Measurements from ENCODE around the gene KCNC4. TPM values are rescaled to one million over a fixed set of nuclear protein-coding genes. Genes with fewer than 3 reads are reported as not detected.

Gene KCNC4
- total and polyA plus RNA-seq, 2 experiments from 2014 or later, result 8.9 to 12.1 TPM

DNA sequence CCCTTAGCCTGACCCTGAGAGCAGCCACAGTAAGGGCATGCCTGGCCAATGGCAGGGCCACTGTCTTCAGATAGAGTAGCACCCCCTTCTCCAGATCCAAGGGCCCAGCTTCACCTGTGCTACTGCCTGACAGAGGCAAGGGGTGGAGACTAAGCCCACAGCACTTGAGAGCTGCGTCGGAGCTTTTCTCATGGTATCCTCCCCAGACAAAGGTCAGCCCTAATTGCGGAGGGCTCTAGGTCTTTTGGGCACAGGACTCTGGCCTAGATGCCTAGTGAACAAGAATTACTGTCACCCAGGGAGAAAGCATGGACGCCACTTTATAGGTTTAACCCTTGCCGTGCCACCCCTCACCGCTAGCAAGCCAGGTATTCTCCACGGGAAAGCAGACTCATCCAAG, 15.1 kb downstream of the KCNC4 start:
- Histone ChIP-seq H3F3A (ENCODE audit: insufficient read depth) (no peaks in the 10 kb centered on the region), H3K79me2 (ENCODE audit: insufficient read depth) (peaks cover 40% of the 10 kb centered on the region), H2AFZ (no peak overlapping the region), H4K20me1 (ENCODE audit: insufficient read depth) (no peaks in the 10 kb centered on the region), H3K9me2 (ENCODE audit: insufficient read depth) (no peaks in the 10 kb centered on the region), H3K4me3 (no peak overlapping the region), H3K9me3 (ENCODE audit: low read depth) (no peaks in the 10 kb centered on the region), H3K27ac (no peak overlapping the region), H3K4me2 (ENCODE audit: unreplicated experiment) (no peak overlapping the region), H3K9ac (no peak overlapping the region), H3K27me3 (replicated peaks; ENCODE audit: insufficient read depth) (no peaks in the 10 kb centered on the region), H3K4me1 (ENCODE audit: insufficient read depth) (no peaks in the 10 kb centered on the region), H3K36me3 (ENCODE audit: low read depth) (no peaks in the 10 kb centered on the region)
- in situ Hi-C loops (cut with MboI), result no loop called here
- DNase-seq, result no peak
- 54 to 73% methylated on average over 6 to 7 of the region's 7 CpGs for WGBS, 2 experiments (ENCODE audit: low coverage in 1 of 2, low lambda C conversion rate in 2 of 2, missing lambda C conversion rate in 2 of 2)
- TF ChIP-seq EZH2phosphoT487 (IDR thresholded peaks at IDR 0.05; ENCODE audit: insufficient read depth, low read depth) (no peak), EZH2 (IDR thresholded peaks at IDR 0.05; ENCODE audit: insufficient read depth, poor library complexity, severe bottlenecking) (no peak)

DNA sequence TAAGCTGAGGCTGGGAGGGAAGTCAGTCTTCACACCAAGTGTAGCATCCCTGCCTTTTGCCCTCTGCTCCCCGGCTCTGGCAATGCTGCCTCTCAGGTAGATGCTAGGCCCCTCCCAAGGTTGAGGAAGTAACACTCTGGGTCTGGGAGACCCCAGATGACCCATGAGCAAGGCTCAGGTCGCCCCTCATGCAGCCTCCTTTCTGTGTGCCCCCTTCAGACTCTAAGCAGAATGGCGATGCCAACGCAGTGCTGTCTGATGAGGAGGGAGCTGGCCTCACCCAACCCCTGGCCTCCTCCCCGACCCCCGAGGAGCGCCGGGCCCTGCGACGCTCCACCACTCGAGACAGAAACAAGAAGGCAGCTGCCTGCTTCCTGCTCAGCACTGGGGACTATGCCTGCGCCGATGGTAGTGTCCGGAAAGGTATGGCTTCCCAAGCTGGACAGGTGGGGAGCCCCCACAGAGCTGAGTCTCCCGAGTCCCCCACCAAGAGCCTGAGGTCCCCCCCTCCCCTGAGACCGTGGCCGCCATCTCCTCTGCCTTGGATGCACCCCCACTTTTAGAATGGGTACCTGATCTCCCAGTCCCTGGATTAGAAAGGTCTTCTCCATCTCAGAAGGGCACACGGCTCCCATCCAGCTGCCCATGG, 15.8 kb downstream of the KCNC4 start:
- peaks cover 35% of the 10 kb centered on the region for H3K79me2 ChIP-seq (ENCODE audit: insufficient read depth)
- H3F3A ChIP-seq (ENCODE audit: insufficient read depth), result no peaks in the 10 kb centered on the region
- H3K27ac ChIP-seq, result no peak overlapping the region
- no peaks in the 10 kb centered on the region for H3K36me3 ChIP-seq (ENCODE audit: low read depth)
- H3K4me2 ChIP-seq (ENCODE audit: unreplicated experiment), result no peak overlapping the region
- no peak for DNase-seq
- no peak overlapping the region for H3K9ac ChIP-seq
- in situ Hi-C loops (cut with MboI), result no loop called here
- H3K4me3 ChIP-seq, result no peak overlapping the region
- H3K27me3 ChIP-seq (replicated peaks; ENCODE audit: insufficient read depth), result no peaks in the 10 kb centered on the region
- no peak overlapping the region for H2AFZ ChIP-seq
- no peaks in the 10 kb centered on the region for H3K4me1 ChIP-seq (ENCODE audit: insufficient read depth)
- 92 to 94% methylated on average over 18 of the region's 18 CpGs for WGBS, 2 experiments (ENCODE audit: low coverage in 1 of 2, low lambda C conversion rate in 2 of 2, missing lambda C conversion rate in 2 of 2)
- no peak for TF ChIP-seq EZH2 (IDR thresholded peaks at IDR 0.05; ENCODE audit: insufficient read depth, poor library complexity, severe bottlenecking)
- no peak for TF ChIP-seq EZH2phosphoT487 (IDR thresholded peaks at IDR 0.05; ENCODE audit: insufficient read depth, low read depth)
- H4K20me1 ChIP-seq (ENCODE audit: insufficient read depth), result no peaks in the 10 kb centered on the region
- H3K9me3 ChIP-seq (ENCODE audit: low read depth), result no peaks in the 10 kb centered on the region
- no peaks in the 10 kb centered on the region for H3K9me2 ChIP-seq (ENCODE audit: insufficient read depth)

DNA sequence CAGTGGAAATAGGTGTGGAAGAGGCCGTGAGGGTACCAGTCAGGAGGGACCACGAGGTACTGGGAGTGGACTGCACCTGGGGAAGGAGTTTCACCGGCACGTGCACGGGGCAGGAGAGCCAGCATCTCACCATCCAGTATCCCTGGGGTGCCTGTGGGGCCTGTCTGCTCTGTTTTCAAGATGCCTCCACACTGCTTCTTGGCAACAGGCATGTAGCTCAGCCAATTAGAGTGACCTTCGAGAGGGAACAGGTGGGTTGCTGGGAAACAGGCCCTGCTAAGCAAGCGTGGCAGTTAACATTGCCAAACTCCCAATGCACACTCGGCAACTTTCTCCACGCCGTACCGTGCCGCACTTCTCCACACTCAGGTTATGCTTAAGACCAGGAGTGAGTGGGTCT, 17.7 kb downstream of the KCNC4 start:
- peaks cover 20% of the 10 kb centered on the region for H3K79me2 ChIP-seq (ENCODE audit: insufficient read depth)
- no peak overlapping the region for H3K9ac ChIP-seq
- H3K4me3 ChIP-seq, result no peak overlapping the region
- no peaks in the 10 kb centered on the region for H3K9me2 ChIP-seq (ENCODE audit: insufficient read depth)
- in situ Hi-C loops (cut with MboI), result no loop called here
- WGBS, 2 experiments (ENCODE audit: low coverage in 1 of 2, low lambda C conversion rate in 2 of 2, missing lambda C conversion rate in 2 of 2), result 95 to 97% methylated on average over 11 to 12 of the region's 12 CpGs
- no peak overlapping the region for H2AFZ ChIP-seq
- peaks cover 7% of the 10 kb centered on the region; the same call in 1 of the 2 replicates for H3K36me3 ChIP-seq (ENCODE audit: low read depth)
- no peaks in the 10 kb centered on the region for H3K4me1 ChIP-seq (ENCODE audit: insufficient read depth)
- H3F3A ChIP-seq (ENCODE audit: insufficient read depth), result 0 out of 2 replicates have a peak, but pooled peaks cover 1% of the 10 kb centered on the region
- H3K27me3 ChIP-seq (replicated peaks; ENCODE audit: insufficient read depth), result no peaks in the 10 kb centered on the region
- H3K27ac ChIP-seq, result no peak overlapping the region
- TF ChIP-seq EZH2phosphoT487 (IDR thresholded peaks at IDR 0.05; ENCODE audit: insufficient read depth, low read depth) (no peak), EZH2 (IDR thresholded peaks at IDR 0.05; ENCODE audit: insufficient read depth, poor library complexity, severe bottlenecking) (no peak)
- no peaks in the 10 kb centered on the region for H4K20me1 ChIP-seq (ENCODE audit: insufficient read depth)
- H3K9me3 ChIP-seq (ENCODE audit: low read depth), result no peaks in the 10 kb centered on the region
- no peak for DNase-seq
- no peak overlapping the region for H3K4me2 ChIP-seq (ENCODE audit: unreplicated experiment)

DNA sequence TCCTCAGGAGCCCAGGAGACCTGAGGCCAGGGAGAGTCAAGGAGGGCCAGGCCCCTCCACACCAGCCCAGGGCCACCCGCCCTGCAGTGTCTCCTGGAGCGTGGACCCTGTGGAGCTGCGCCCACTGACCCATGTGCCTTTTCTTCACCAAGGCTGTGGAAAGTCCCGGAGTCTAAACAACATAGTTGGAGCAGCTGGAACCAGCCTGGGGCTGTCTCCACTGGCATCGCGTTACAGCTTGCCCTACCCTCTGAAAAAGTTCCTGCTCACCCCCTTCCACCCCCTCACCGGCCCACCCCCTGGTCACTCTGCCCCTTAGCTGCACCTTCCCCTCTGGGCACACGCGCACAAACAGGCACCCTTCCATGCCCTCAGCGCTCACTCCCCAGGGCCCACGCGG, 18.3 kb downstream of the KCNC4 start:
- H3F3A ChIP-seq (ENCODE audit: insufficient read depth), result peaks cover 7% of the 10 kb centered on the region; the same call in 1 of the 2 replicates
- no peak overlapping the region for H3K27ac ChIP-seq
- in situ Hi-C loops (cut with MboI), result no loop called here
- no peaks in the 10 kb centered on the region for H3K9me2 ChIP-seq (ENCODE audit: insufficient read depth)
- H3K36me3 ChIP-seq (ENCODE audit: low read depth), result peaks cover 7% of the 10 kb centered on the region; the same call in 1 of the 2 replicates
- peaks cover 18% of the 10 kb centered on the region for H3K79me2 ChIP-seq (ENCODE audit: insufficient read depth)
- H3K4me2 ChIP-seq (ENCODE audit: unreplicated experiment), result no peak overlapping the region
- no peaks in the 10 kb centered on the region for H3K27me3 ChIP-seq (replicated peaks; ENCODE audit: insufficient read depth)
- TF ChIP-seq EZH2phosphoT487 (IDR thresholded peaks at IDR 0.05; ENCODE audit: insufficient read depth, low read depth), result no peak
- TF ChIP-seq EZH2 (IDR thresholded peaks at IDR 0.05; ENCODE audit: insufficient read depth, poor library complexity, severe bottlenecking), result no peak
- no peaks in the 10 kb centered on the region for H3K4me1 ChIP-seq (ENCODE audit: insufficient read depth)
- DNase-seq, result no peak
- H3K9ac ChIP-seq, result no peak overlapping the region
- H3K4me3 ChIP-seq, result no peak overlapping the region
- 96 to 100% methylated on average over 6 to 11 of the region's 12 CpGs for WGBS, 2 experiments (ENCODE audit: low coverage in 1 of 2, low lambda C conversion rate in 2 of 2, missing lambda C conversion rate in 2 of 2)
- H3K9me3 ChIP-seq (ENCODE audit: low read depth), result no peaks in the 10 kb centered on the region
- H2AFZ ChIP-seq, result no peak overlapping the region
- no peaks in the 10 kb centered on the region for H4K20me1 ChIP-seq (ENCODE audit: insufficient read depth)
